Suppressor macrophage (primary cell): Measurements from ENCODE around the gene GCN1.
"Not testable (repeated sequence)": the region's sequence is repeated elsewhere in the genome, so short reads cannot be mapped to it uniquely, and the experiment has no call there.

Experiments used
- DNase-seq, 4 experiments: peaks; one replicate each; pipeline ENCODE4 v3.0.0-alpha.2; 2020 to 2022
- total RNA-seq, 17 experiments: gene quantifications; one replicate each; lab custom pipeline; 2026; ENCODE audit warnings: mixed read lengths in 6 of 17, inconsistent platforms in 3 of 17; lab: John Stamatoyannopoulos, UW

GCN1 gene
- 91.2 to 264 (median 164) reads per million in 17 experiments for total RNA-seq

GRCh38 chr12:120194534-120195395 is at the start of gene GCN1:
Gene GCN1 (minus strand): TSS chr12:120194715. CDS start chr12:120194697, 18 bp downstream.
- peak; percentile 84 to 93 (median 88) for DNase-seq

- no peak for DNase-seq
These were observed 48.6 kb upstream of the GCN1 start for GRCh38 chr12:120242971-120243699.

GRCh38 chr12:120242275-120242799 is 47.8 kb upstream of the GCN1 start:
- DNase-seq, result peak in 1 of 4 experiments; percentile 2

- peak in 1 of 4 experiments; percentile 1 for DNase-seq
These were observed 47.2 kb upstream of the GCN1 start for GRCh38 chr12:120241561-120242274.

GRCh38 chr12:120240495-120240833 is 45.9 kb upstream of the GCN1 start:
- peak in 1 of 4 experiments; percentile 1 for DNase-seq

GRCh38 chr12:120239776-120240494 is 45.4 kb upstream of the GCN1 start:
- no peak for DNase-seq

- peak in 1 of 4 experiments; percentile 48 for DNase-seq
These were observed 44.4 kb upstream of the GCN1 start for GRCh38 chr12:120238839-120239445.

GRCh38 chr12:120238217-120238616 is 43.7 kb upstream of the GCN1 start:
- DNase-seq, result no peak

- peak; percentile 84 to 92 (median 92) for DNase-seq
These were observed 43.1 kb upstream of the GCN1 start for GRCh38 chr12:120237360-120238171.

- not testable (repeated sequence) for DNase-seq
These were observed 42.3 kb upstream of the GCN1 start for GRCh38 chr12:120236809-120237208.

- DNase-seq, result peak in 2 of 4 experiments; percentile 57 to 64
These were observed 41.1 kb upstream of the GCN1 start for GRCh38 chr12:120235369-120236323.

GRCh38 chr12:120234643-120235368 is 40.3 kb upstream of the GCN1 start:
- peak; percentile 92 to 97 (median 94) for DNase-seq

- peak; percentile 89 to 96 (median 93) for DNase-seq
These were observed 36.9 kb upstream of the GCN1 start for GRCh38 chr12:120231316-120232011.

- DNase-seq, result no peak
These were observed 36.4 kb upstream of the GCN1 start for GRCh38 chr12:120230974-120231315.

GRCh38 chr12:120230326-120230973 is 35.9 kb upstream of the GCN1 start:
- peak in 3 of 4 experiments; percentile 47 to 60 (median 57) for DNase-seq

- peak in 1 of 4 experiments; percentile 25 for DNase-seq
These were observed 35.2 kb upstream of the GCN1 start for GRCh38 chr12:120229487-120230325.
